Neural cell (in vitro differentiated cells): Measurements from ENCODE around the gene SPTBN1. TPM values are rescaled to one million over a fixed set of nuclear protein-coding genes. Genes with fewer than 3 reads are reported as not detected.

Experiments
- H2AFZ ChIP-seq: fragments of 200-600, 300-800 bp; sonication (generic), shearing (Covaris generic); 2 replicates; pipeline ENCODE4 v1.6.0; 2014; ENCODE audit warnings: low read depth, mild to moderate bottlenecking, antibody characterized with exemption, low read length, moderate library complexity
- H3F3A ChIP-seq: fragments of 200-600 bp; shearing (Covaris generic); 2 replicates; pipeline ENCODE4 v1.6.1; 2016; ENCODE audit warnings: mild to moderate bottlenecking, moderate library complexity, mixed read lengths, antibody characterized with exemption, low read length; ENCODE audit not compliant: insufficient read depth, poor library complexity, severe bottlenecking
- H3K27ac ChIP-seq: fragments of 200-600, 300-800 bp; sonication (generic), shearing (Covaris generic); 2 replicates; pipeline ENCODE4 v1.5.1; 2014; ENCODE audit warnings: mild to moderate bottlenecking, low read length, moderate library complexity
- H3K27me3 ChIP-seq: fragments of 300-800, 200-600 bp; sonication (generic), shearing (Covaris generic); 2 replicates; pipeline ENCODE4 v1.6.0; 2014; ENCODE audit warnings: mild to moderate bottlenecking, low read depth, low read length, moderate library complexity; ENCODE audit not compliant: insufficient read depth
- H3K36me3 ChIP-seq: fragments of 300-800, 200-600 bp; sonication (generic), shearing (Covaris generic); 2 replicates; pipeline ENCODE4 v1.5.1; 2014; ENCODE audit warnings: mild to moderate bottlenecking, antibody characterized with exemption, low read length, moderate library complexity; ENCODE audit not compliant: insufficient read depth
- H3K4me2 ChIP-seq: fragments of 300-800, 200-600 bp; sonication (generic), shearing (Covaris generic); 2 replicates; pipeline ENCODE4 v1.6.0; 2014; ENCODE audit warnings: mild to moderate bottlenecking, low read length
- H3K4me3 ChIP-seq: fragments of 300-800, 200-600 bp; sonication (generic), shearing (Covaris generic); 2 replicates; pipeline ENCODE4 v1.5.1; 2014; ENCODE audit warnings: mild to moderate bottlenecking, low read length, moderate library complexity
- H3K79me2 ChIP-seq: fragments of 200-600 bp; shearing (Covaris generic); replicated peaks from 2 replicates; pipeline ENCODE4 v1.6.0; 2014; ENCODE audit warnings: mild to moderate bottlenecking, low read length, moderate library complexity; ENCODE audit not compliant: insufficient read depth
- H3K9ac ChIP-seq: fragments of 300-800, 200-600 bp; sonication (generic), shearing (Covaris generic); 2 replicates; pipeline ENCODE4 v1.6.1; 2016; ENCODE audit warnings: mild to moderate bottlenecking, low read length, mixed read lengths
- H3K9me2 ChIP-seq: fragments of 200-600 bp; shearing (Covaris generic); 2 replicates; pipeline ENCODE4 v1.6.1; 2016; ENCODE audit warnings: mild to moderate bottlenecking, low read length, mixed read lengths; ENCODE audit not compliant: insufficient read depth
- H3K9me3 ChIP-seq: fragments of 200-600, 300-800 bp; sonication (generic), shearing (Covaris generic); 2 replicates; pipeline ENCODE4 v1.6.1; 2016; ENCODE audit warnings: mild to moderate bottlenecking, mixed run types, low read length, moderate library complexity, mixed read lengths
- H4K20me1 ChIP-seq: fragments of 200-600 bp; shearing (Covaris generic); 2 replicates; pipeline ENCODE4 v1.6.1; 2016; ENCODE audit warnings: mild to moderate bottlenecking, mixed run types; ENCODE audit not compliant: insufficient read depth
- CTCF ChIP-seq: fragments of 450-650 bp; IDR thresholded peaks from 2 replicates; pipeline ENCODE4 v1.5.1; 2014; ENCODE audit warnings: antibody characterized with exemption, mild to moderate bottlenecking, moderate library complexity; ENCODE audit not compliant: poor library complexity, severe bottlenecking
- EP300 ChIP-seq: fragments of 450-650 bp; conservative IDR thresholded peaks from 2 replicates; pipeline ENCODE4 v1.6.1; 2014; ENCODE audit warnings: antibody characterized with exemption, mild to moderate bottlenecking, moderate library complexity; ENCODE audit not compliant: poor library complexity, severe bottlenecking
- EZH2 ChIP-seq: fragments of 200-600, 300-800 bp; shearing (Covaris generic), sonication (generic); IDR thresholded peaks from 2 replicates; pipeline ENCODE4 v1.6.1; 2014; ENCODE audit warnings: antibody characterized with exemption, low read length, borderline replicate concordance, mild to moderate bottlenecking; ENCODE audit not compliant: insufficient read depth, poor library complexity, severe bottlenecking
- MXI1 ChIP-seq: fragments of 450-650 bp; conservative IDR thresholded peaks from 2 replicates; pipeline ENCODE4 v1.6.1; 2014; ENCODE audit warnings: antibody characterized with exemption, mild to moderate bottlenecking; ENCODE audit not compliant: poor library complexity, severe bottlenecking
- POLR2AphosphoS5 ChIP-seq: IDR thresholded peaks from 2 replicates; pipeline ENCODE4 v1.6.1; 2012
- RAD21 ChIP-seq: fragments of 450-650 bp; conservative IDR thresholded peaks from 2 replicates; pipeline ENCODE4 v1.6.1; 2014; ENCODE audit warnings: antibody characterized with exemption, mild to moderate bottlenecking, moderate library complexity
- REST ChIP-seq: IDR thresholded peaks from 2 replicates; pipeline ENCODE4 v1.6.1; 2012; ENCODE audit warnings: borderline replicate concordance
- SMC3 ChIP-seq: fragments of 450-650 bp; conservative IDR thresholded peaks from 2 replicates; pipeline ENCODE4 v1.6.1; 2014; ENCODE audit warnings: antibody characterized with exemption, mild to moderate bottlenecking, moderate library complexity; ENCODE audit not compliant: poor library complexity
- TAF1 ChIP-seq: IDR thresholded peaks from 2 replicates; pipeline ENCODE4 v1.6.1; 2012; ENCODE audit warnings: low read depth
- polyA plus RNA-seq: library from polyadenylated mRNA; depleted of rRNA; stranded (reverse); fragments of >200 nt; gene quantifications from 2 replicates; pipeline ENCODE4 v1.2.3, GENCODE V29; 2014

The SPTBN1 gene
- polyA plus RNA-seq, 1 donor from 2014 or later = 92.1 TPM

GRCh38 chr2:54640834-54641540 lies 184.9 kb downstream of the SPTBN1 start:
- Histone ChIP-seq H3K79me2 (no peaks in the 10 kb centered on the region), H3F3A (no peaks in the 10 kb centered on the region), H3K9ac (no peak overlapping the region), H2AFZ (no peak overlapping the region), H4K20me1 (peaks cover 4% of the 10 kb centered on the region), H3K4me3 (no peak overlapping the region), H3K36me3 (peaks cover 18% of the 10 kb centered on the region), H3K4me2 (no peak overlapping the region), H3K27ac (no peak overlapping the region), H3K9me2 (no peaks in the 10 kb centered on the region), H3K27me3 (no peaks in the 10 kb centered on the region), H3K9me3 (no peaks in the 10 kb centered on the region)
- TF ChIP-seq SMC3 (no peak), CTCF (no peak), TAF1 (no peak), MXI1 (no peak), REST (no peak), EP300 (no peak), POLR2AphosphoS5 (no peak), RAD21 (no peak), EZH2 (no peak)

DNA sequence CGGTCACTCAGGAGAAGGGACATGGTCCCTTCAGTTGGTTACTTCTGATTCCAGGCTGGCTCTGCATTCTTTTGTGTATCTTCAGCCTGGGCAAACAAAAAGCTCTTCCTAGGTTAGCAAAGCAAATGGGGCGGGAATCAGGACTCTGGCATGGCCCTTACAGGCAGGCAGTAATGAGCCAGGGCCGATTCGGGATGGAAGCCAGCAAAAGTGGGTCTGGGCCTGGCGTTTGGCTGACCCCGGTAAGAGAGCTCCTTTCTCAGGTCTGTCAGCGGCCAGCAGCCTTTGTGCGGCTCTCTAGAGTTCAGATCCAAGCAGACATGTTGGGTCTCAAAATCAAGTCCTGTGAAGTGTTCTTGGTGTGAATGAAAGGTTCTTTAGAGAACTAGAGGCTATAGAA lies 185.9 kb downstream of the SPTBN1 start:
- H3K36me3 ChIP-seq = peaks cover 14% of the 10 kb centered on the region
- peaks cover 4% of the 10 kb centered on the region for H4K20me1 ChIP-seq
- H3K9me3 ChIP-seq = no peaks in the 10 kb centered on the region
- no peak overlapping the region for H3K4me3 ChIP-seq
- H3K79me2 ChIP-seq = no peaks in the 10 kb centered on the region
- no peak overlapping the region for H2AFZ ChIP-seq
- H3K9ac ChIP-seq = no peak overlapping the region
- TF ChIP-seq SMC3 = no peak
- no peak for TF ChIP-seq CTCF
- no peak for TF ChIP-seq EZH2
- TF ChIP-seq EP300 = no peak
- no peak for TF ChIP-seq RAD21
- TF ChIP-seq POLR2AphosphoS5 = no peak
- TF ChIP-seq MXI1 = no peak
- TF ChIP-seq TAF1 = no peak
- no peak for TF ChIP-seq REST
- no peak overlapping the region for H3K27ac ChIP-seq
- no peaks in the 10 kb centered on the region for H3K9me2 ChIP-seq
- H3K4me2 ChIP-seq = no peak overlapping the region
- no peaks in the 10 kb centered on the region for H3K27me3 ChIP-seq
- H3F3A ChIP-seq = no peaks in the 10 kb centered on the region
